ENCODE results near the gene TUSC7. TPM values are rescaled to one million over a fixed set of nuclear protein-coding genes. Genes with fewer than 3 reads are reported as not detected.

TUSC7 gene
- total and polyA plus RNA-seq, 2 of the 4 experiments (the other 2 are of a cell fraction), result not detected

- no CpG with 5 or more reads among the region's 1 CpG for WGBS, 2 experiments (ENCODE audit: extremely low coverage in 2 of 2, insufficient read length in 1 of 2)
- no peaks in the 10 kb centered on the region for H3K36me3 ChIP-seq (ENCODE audit: control insufficient read depth, insufficient read depth, low read length)
- H3K18ac ChIP-seq (ENCODE audit: low read depth, low read length), result no peak overlapping the region
- H2BK120ac ChIP-seq (ENCODE audit: low read depth, low read length), result no peak overlapping the region
- TF ChIP-seq CHD1 (IDR thresholded peaks at IDR 0.05; ENCODE audit: low read depth, low read length) (no peak), MXI1 (IDR thresholded peaks at IDR 0.05; ENCODE audit: borderline replicate concordance, low read depth, low read length) (no peak), CEBPB (IDR thresholded peaks at IDR 0.05; ENCODE audit: low read depth, low read length) (no peak), FOS (IDR thresholded peaks at IDR 0.05; ENCODE audit: low read depth, low read length) (no peak), USF2 (IDR thresholded peaks at IDR 0.05; ENCODE audit: low read depth, low read length) (no peak), MAFK (IDR thresholded peaks at IDR 0.05; ENCODE audit: low read depth, low read length) (no peak), CTCF (conservative IDR thresholded peaks at IDR 0.05; ENCODE audit: low read depth, low read length) (no peak), MAZ (IDR thresholded peaks at IDR 0.05; ENCODE audit: borderline replicate concordance, low read depth, low read length) (no peak), POLR2A (IDR thresholded peaks at IDR 0.05; ENCODE audit: low read depth, low read length) (no peak), SMC3 (IDR thresholded peaks at IDR 0.05; ENCODE audit: low read depth, low read length) (no peak), RFX5 (IDR thresholded peaks at IDR 0.05; ENCODE audit: low read depth, low read length) (no peak), BHLHE40 (IDR thresholded peaks at IDR 0.05; ENCODE audit: low read depth, low read length) (no peak), ELK1 (IDR thresholded peaks at IDR 0.05; ENCODE audit: borderline replicate concordance, low read depth, low read length) (no peak)
- ChIA-PET POLR2A (ENCODE audit: unreplicated experiment) (no interaction called here), CTCF (no interaction called here)
- BruUV-seq (replicated peaks), result no TSS peak
- H2BK5ac ChIP-seq (ENCODE audit: low read depth, low read length, poor library complexity, severe bottlenecking), result no peak overlapping the region
- H3K9me1 ChIP-seq (ENCODE audit: insufficient read depth, low read length), result no peaks in the 10 kb centered on the region
- H4K91ac ChIP-seq (ENCODE audit: insufficient read depth, low read depth, low read length), result no peak overlapping the region
- H2AK5ac ChIP-seq (ENCODE audit: low read depth, low read length), result no peak overlapping the region
- ATAC-seq (ENCODE audit: low read depth) (no peak), DNase-seq (no peak)
- no peak overlapping the region for H2BK20ac ChIP-seq (ENCODE audit: low read depth, low read length)
- H4K8ac ChIP-seq (ENCODE audit: low read depth in 2 of 2, low read length in 2 of 2), result no peak overlapping the region
- no peak overlapping the region for H3K9ac ChIP-seq (ENCODE audit: low read depth, low read length)
- dilution Hi-C loops (cut with HindIII; ENCODE audit: low sequenced_read_pairs, unreplicated experiment) (no loop called here), in situ Hi-C loops (cut with MboI; ENCODE audit: low sequenced_read_pairs) (no loop called here), intact Hi-C loops (cut with micrococcal nuclease) (no loop called here)
- H2AK9ac ChIP-seq (replicated peaks; ENCODE audit: low read depth, low read length, poor library complexity), result no peak overlapping the region
- no peak overlapping the region for H3K4me3 ChIP-seq (ENCODE audit: insufficient read depth, low read depth, low read length)
- H4K20me1 ChIP-seq (ENCODE audit: insufficient read depth, low read length), result no peaks in the 10 kb centered on the region
- H4K5ac ChIP-seq (ENCODE audit: low read depth, low read length), result no peak overlapping the region
- H3K23ac ChIP-seq (ENCODE audit: low read depth, low read length), result no peak overlapping the region
- no peak overlapping the region for H3K4me2 ChIP-seq (ENCODE audit: low read depth, low read length)
- H3K14ac ChIP-seq (replicated peaks; ENCODE audit: low read depth, low read length), result no peak overlapping the region
- H2BK15ac ChIP-seq (ENCODE audit: low read depth, low read length), result no peak overlapping the region
- no peak overlapping the region for H3K27ac ChIP-seq (ENCODE audit: insufficient read depth, low read length)
- no peaks in the 10 kb centered on the region for H3K79me1 ChIP-seq (ENCODE audit: low read depth in 1 of 2, low read length in 2 of 2)
- no peaks in the 10 kb centered on the region for H3K27me3 ChIP-seq (ENCODE audit: control insufficient read depth, insufficient read depth, low read length)
- H3K4ac ChIP-seq (ENCODE audit: low read depth, low read length), result no peak overlapping the region
- H3K56ac ChIP-seq (ENCODE audit: extremely low read depth, insufficient read depth, low read length), result no peak overlapping the region
- H3K4me1 ChIP-seq (ENCODE audit: control insufficient read depth, insufficient read depth, low read length), result no peaks in the 10 kb centered on the region
- H2AFZ ChIP-seq (replicated peaks; ENCODE audit: low read length, poor library complexity), result no peak overlapping the region
- no peaks in the 10 kb centered on the region for H3K9me3 ChIP-seq (ENCODE audit: control insufficient read depth, insufficient read depth, low read length)
These were observed 41.8 kb upstream of the TUSC7 start for GRCh38 chr3:116667791-116668190.
